K562 (cell line): ENCODE results near the gene ANGPTL1. TPM values are rescaled to one million over a fixed set of nuclear protein-coding genes. Genes with fewer than 3 reads are reported as not detected.
A peak's percentile ranks its signal among the peaks of the same experiment; 100 is the strongest.
"Not testable (repeated sequence)": the region's sequence is repeated elsewhere in the genome, so short reads cannot be mapped to it uniquely, and the experiment has no call there.

Source experiments
- ATAC-seq: fragments of 200-7000 bp; cut with Tn5 transposase; 3 replicates; pipeline ENCODE4 v1.9.1; 2020; ENCODE audit warnings: moderate library complexity
- BruUV-seq: library from RNA; stranded (reverse); fragments of 400-500 nt; replicated peaks from 2 replicates; lab custom pipeline; 2021; lab: Mats Ljungman, UMichigan
- CTCF ChIA-PET: fragments of 300-600 bp; formaldehyde crosslinking; extraction: SDS; loops from one replicate; lab custom pipeline; 2021; ENCODE audit warnings: low intra/inter-chr PET ratio; lab: Yijun Ruan, JAX
- POLR2A ChIA-PET: fragments of 300-600, 350-650 bp; sonication (Branson Sonifier 250); formaldehyde crosslinking; extraction: SDS; loops from one replicate; lab custom pipeline; 2021; ENCODE audit warnings: antibody characterized with exemption, inconsistent platforms; lab: Yijun Ruan, JAX
- DNase-seq, 4 experiments: peaks; one replicate each; pipeline versions ENCODE4 v3.0.0 to v3.0.0-alpha.2; 2011 to 2018; ENCODE audit warnings: low spot score in 3 of 4, mixed read lengths in 3 of 4; ENCODE audit errors: extremely low read depth in 1 of 4
- FAIRE-seq: peaks from 2 replicates; lab custom pipeline; 2011; peaks lifted over from hg19 to GRCh38; lab: Jason Lieb, UNC
- H2AFZ ChIP-seq: 2 replicates; pipeline ENCODE4 v1.6.0; 2011; ENCODE audit warnings: low read depth, low read length, control low read depth, inconsistent platforms
- H3K27ac ChIP-seq: fragments of 200-600 bp; 3 replicates; pipeline ENCODE4 v1.8.0; 2011; ENCODE audit warnings: low read depth, mild to moderate bottlenecking, control low read depth, inconsistent platforms, low read length, moderate library complexity, mixed read lengths; ENCODE audit errors: extremely low read depth
- H3K27me3 ChIP-seq, 2 experiments: fragments of 300-600 bp in 1 of 2; 2 replicates in 1 of 2; 3 replicates in 1 of 2; pipeline versions ENCODE4 v1.6.0 to v1.8.0; 2011; ENCODE audit warnings: inconsistent platforms in 2 of 2, low read length in 2 of 2, mild to moderate bottlenecking in 1 of 2, mixed read lengths in 1 of 2, moderate library complexity in 1 of 2; ENCODE audit not compliant: control insufficient read depth in 2 of 2, insufficient read depth in 2 of 2
- H3K36me3 ChIP-seq: fragments of 300-600 bp; 3 replicates; pipeline ENCODE4 v1.8.0; 2011; ENCODE audit warnings: mild to moderate bottlenecking, low read length, inconsistent platforms; ENCODE audit not compliant: control insufficient read depth, insufficient read depth
- H3K4me1 ChIP-seq, 2 experiments: fragments of 200-600 bp in 1 of 2; replicated peaks in 1 of 2; 2 replicates in 1 of 2; 3 replicates in 1 of 2; pipeline versions ENCODE4 v1.5.1 to v1.8.0; 2011; ENCODE audit warnings: inconsistent platforms in 2 of 2, low read length in 2 of 2, mild to moderate bottlenecking in 1 of 2, mixed read lengths in 1 of 2, moderate library complexity in 1 of 2; ENCODE audit not compliant: control insufficient read depth in 2 of 2, insufficient read depth in 2 of 2
- H3K4me2 ChIP-seq: 2 replicates; pipeline ENCODE4 v1.6.1; 2011; ENCODE audit warnings: low read length, control low read depth, inconsistent platforms, mixed read lengths; ENCODE audit not compliant: insufficient read depth
- H3K4me3 ChIP-seq: fragments of 200-600 bp; sonication (generic), shearing (Covaris generic); 2 replicates; pipeline ENCODE4 v1.5.1; 2016; ENCODE audit warnings: control low read depth, inconsistent platforms
- H3K79me2 ChIP-seq: fragments of 200-600 bp; 3 replicates; pipeline ENCODE4 v1.8.0; 2011; ENCODE audit warnings: low read length, inconsistent platforms; ENCODE audit not compliant: control insufficient read depth, insufficient read depth
- H3K9ac ChIP-seq, 2 experiments: 2 replicates each; pipeline versions ENCODE4 v1.6.0 to v1.6.1; 2011; ENCODE audit warnings: low read depth in 2 of 2, low read length in 2 of 2, control low read depth in 1 of 2, inconsistent platforms in 1 of 2, mild to moderate bottlenecking in 1 of 2, mixed read lengths in 1 of 2; ENCODE audit not compliant: insufficient read depth in 1 of 2
- H3K9me1 ChIP-seq: one replicate; pipeline ENCODE4 v1.6.0; 2011; ENCODE audit warnings: inconsistent platforms, mild to moderate bottlenecking, low read length, moderate library complexity; ENCODE audit not compliant: control insufficient read depth, insufficient read depth
- H3K9me3 ChIP-seq: replicated peaks from 2 replicates; pipeline ENCODE4 v1.5.1; 2011; ENCODE audit warnings: low read depth, low read length, inconsistent platforms; ENCODE audit not compliant: control insufficient read depth, insufficient read depth
- H4K20me1 ChIP-seq: replicated peaks from 2 replicates; pipeline ENCODE4 v1.6.1; 2011; ENCODE audit warnings: low read length, inconsistent platforms, mixed read lengths; ENCODE audit not compliant: control insufficient read depth, insufficient read depth
- HNRNPH1 ChIP-seq: fragments of 200-400 bp; formaldehyde crosslinking; optimal IDR thresholded peaks from 2 replicates; pipeline ENCODE3; 2017; ENCODE audit warnings: low read depth, mild to moderate bottlenecking, low read length, moderate library complexity
- KAT7 ChIP-seq: sonication (generic); formaldehyde crosslinking; IDR thresholded peaks from 2 replicates; pipeline ENCODE4 v1.8.0; 2022; ENCODE audit warnings: missing genetic modification reagents, mild to moderate bottlenecking, borderline replicate concordance
- MTA2 ChIP-seq: fragments of 450-650 bp; IDR thresholded peaks from 2 replicates; pipeline ENCODE4 v1.6.1; 2016; ENCODE audit warnings: low read depth
- PTRF ChIP-seq: fragments of 450-650 bp; IDR thresholded peaks from 2 replicates; pipeline ENCODE4 v1.6.1; 2016; ENCODE audit warnings: mild to moderate bottlenecking, missing genetic modification characterization, missing compliant biosample characterization
- RNF2 ChIP-seq: sonication (generic); IDR thresholded peaks from 2 replicates; pipeline ENCODE4 v1.6.1; 2016
- ZNF121 ChIP-seq: sonication (generic); formaldehyde crosslinking; conservative IDR thresholded peaks from 2 replicates; pipeline ENCODE4 v1.8.0; 2022; ENCODE audit warnings: missing genetic modification reagents
- ZNF23 ChIP-seq: fragments of 250-450 bp; sonication (Bioruptor Pico); IDR thresholded peaks from 2 replicates; pipeline ENCODE4 v1.4.0; 2020; ENCODE audit warnings: mild to moderate bottlenecking
- WGBS: fragments of 100-300 bp; shearing (Covaris generic); methylation state at CpG from one replicate; pipeline ENCODE4 v1.1.6; 2016; ENCODE audit warnings: low coverage, mixed read lengths; ENCODE audit not compliant: insufficient coverage; ENCODE audit errors: missing lambda C conversion rate; 5-methylcytosine and 5-hydroxymethylcytosine counted together
- in situ Hi-C: fragments of 300-500 bp; cut with MboI; formaldehyde crosslinking; loops from 4 replicates; pipeline ENCODE4 v1.15.0; 2018; ENCODE audit warnings: inconsistent platforms, mixed read lengths
- intact Hi-C: fragments of 100-400 bp; cut with micrococcal nuclease; formaldehyde crosslinking; loops from 2 replicates; pipeline ENCODE4 v1.14.2; 2022
- polyA plus RNA-seq, 8 experiments: library from polyadenylated mRNA; depleted of rRNA in 4 of 8; stranded (reverse) in 5 of 8; unstranded in 3 of 8; fragments of >200 nt; fragmentation: Nextera tagmentation in 2 of 8; fragmentation: Illumina TruSeq in 1 of 8; extraction: Ambion mirVana in 2 of 8; extraction: Trizol in 1 of 8; gene quantifications; 2 replicates each; pipeline versions ENCODE4 v1.2.1 to v1.2.3, GENCODE V29; 2011 to 2014; ENCODE audit warnings: inconsistent platforms in 1 of 8, missing spikeins in 1 of 8
- total RNA-seq, 7 experiments: library from RNA; depleted of rRNA in 6 of 7; stranded (reverse); fragments of >200 nt in 6 of 7; fragmentation: Illumina TruSeq in 2 of 7; extraction: Trizol in 2 of 7; gene quantifications; 2 replicates each; pipeline versions ENCODE4 v1.2.1 to v1.2.3, GENCODE V29; 2011 to 2021; ENCODE audit warnings: low replicate concordance in 1 of 7

The ANGPTL1 gene
- total and polyA plus RNA-seq, 9 of the 15 experiments (the other 6 are each of a cell fraction or from before 2014, with no cell fraction given), result 0.04 to 0.06 TPM; not detected in 7

- no peak for ATAC-seq
- Histone ChIP-seq H3K9me1 (no peaks in the 10 kb centered on the region), H3K9me3 (no peaks in the 10 kb centered on the region), H3K27ac (no peak overlapping the region), H3K79me2 (no peaks in the 10 kb centered on the region), H2AFZ (no peak overlapping the region), H3K4me3 (no peak overlapping the region), H3K36me3 (no peaks in the 10 kb centered on the region), H3K27me3 (no peaks in the 10 kb centered on the region), H4K20me1 (no peaks in the 10 kb centered on the region), H3K9ac (no peak overlapping the region), H3K4me1 (no peaks in the 10 kb centered on the region), H3K4me2 (no peak overlapping the region)
- ChIA-PET CTCF (interaction anchor here (0.6 kb wide), 1 partner anchor 40 kb away, joined by 3 read pairs; no protein-coding TSS in a partner anchor), POLR2A (interaction anchor here (0.7 kb wide), 1 partner anchor 895 kb away, joined by 3 read pairs; no protein-coding TSS in a partner anchor)
- no peak for DNase-seq
- FAIRE-seq, result no peak
- in situ Hi-C loops (no loop called here), intact Hi-C loops (no loop called here)
- no TSS peak for BruUV-seq
- TF ChIP-seq HNRNPH1, result no peak
- TF ChIP-seq ZNF23 (CRISPR knock-in tag), result no peak
- TF ChIP-seq PTRF (tag), result no peak
- TF ChIP-seq MTA2, result no peak
- TF ChIP-seq KAT7 (CRISPR knock-in tag), result no peak
- TF ChIP-seq RNF2, result no peak
- 0% methylated on average over 2 of the region's 2 CpGs for WGBS
Observed at GRCh38 chr1:178849918-178850317, 21.0 kb downstream of the ANGPTL1 start.

GRCh38 chr1:178847919-178848318 lies 23.0 kb downstream of the ANGPTL1 start:
- in situ Hi-C loops, DNase-seq, ATAC-seq, BruUV-seq, intact Hi-C loops, H3K9me1 ChIP-seq, H3K9me3 ChIP-seq, H3K4me2 ChIP-seq, H3K4me3 ChIP-seq, H3K27ac ChIP-seq, H4K20me1 ChIP-seq, H3K4me1 ChIP-seq, H3K9ac ChIP-seq, POLR2A ChIA-PET, H3K36me3 ChIP-seq, H2AFZ ChIP-seq, CTCF ChIA-PET, H3K27me3 ChIP-seq, FAIRE-seq, H3K79me2 ChIP-seq: not testable (repeated sequence)
- WGBS, result 0% methylated on average over 1 of the region's 1 CpG
- 0 out of 2 replicates have a peak, but pooled peaks have one; percentile 15 for TF ChIP-seq ZNF121 (CRISPR knock-in tag)
